ENCODE results near the gene KIFC3.
"Not testable (repeated sequence)": the region's sequence is repeated elsewhere in the genome, so short reads cannot be mapped to it uniquely, and the experiment has no call there.

Gene KIFC3

DNA sequence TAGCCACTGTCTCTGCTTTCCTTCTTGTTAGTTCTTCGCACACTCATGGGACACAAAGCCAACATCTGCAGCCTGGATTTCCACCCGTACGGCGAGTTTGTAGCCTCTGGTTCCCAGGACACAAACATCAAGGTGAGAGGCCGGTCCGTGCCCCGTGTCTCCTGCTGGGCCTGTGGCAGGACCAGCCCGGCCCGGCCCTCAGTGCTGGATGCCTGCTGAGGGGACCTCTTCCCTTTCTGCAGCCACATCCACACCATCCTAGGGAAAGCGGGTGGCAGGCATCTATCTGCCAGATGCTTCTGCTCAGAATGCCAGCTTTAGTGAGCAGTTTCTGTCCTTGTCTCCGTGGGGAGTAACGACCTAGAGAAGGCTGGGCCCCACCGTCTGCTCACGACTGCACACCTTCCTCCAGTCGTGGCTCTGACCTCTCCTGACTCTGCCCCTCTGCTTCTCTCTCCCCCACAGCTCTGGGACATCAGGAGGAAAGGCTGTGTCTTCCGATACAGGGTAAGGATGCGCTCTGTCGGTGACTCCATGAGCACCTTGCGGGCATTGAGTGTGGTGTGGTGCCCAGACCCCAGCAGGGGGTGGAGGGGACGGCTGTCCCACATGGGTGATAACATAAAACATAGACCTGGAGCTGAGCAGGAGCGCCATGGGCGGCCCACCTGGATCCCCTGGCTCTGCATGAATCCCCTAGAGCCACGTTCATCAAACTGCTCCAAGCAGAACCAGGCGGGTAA is 51.3 kb downstream of the KIFC3 start:
- no peak for DNase-seq

DNA sequence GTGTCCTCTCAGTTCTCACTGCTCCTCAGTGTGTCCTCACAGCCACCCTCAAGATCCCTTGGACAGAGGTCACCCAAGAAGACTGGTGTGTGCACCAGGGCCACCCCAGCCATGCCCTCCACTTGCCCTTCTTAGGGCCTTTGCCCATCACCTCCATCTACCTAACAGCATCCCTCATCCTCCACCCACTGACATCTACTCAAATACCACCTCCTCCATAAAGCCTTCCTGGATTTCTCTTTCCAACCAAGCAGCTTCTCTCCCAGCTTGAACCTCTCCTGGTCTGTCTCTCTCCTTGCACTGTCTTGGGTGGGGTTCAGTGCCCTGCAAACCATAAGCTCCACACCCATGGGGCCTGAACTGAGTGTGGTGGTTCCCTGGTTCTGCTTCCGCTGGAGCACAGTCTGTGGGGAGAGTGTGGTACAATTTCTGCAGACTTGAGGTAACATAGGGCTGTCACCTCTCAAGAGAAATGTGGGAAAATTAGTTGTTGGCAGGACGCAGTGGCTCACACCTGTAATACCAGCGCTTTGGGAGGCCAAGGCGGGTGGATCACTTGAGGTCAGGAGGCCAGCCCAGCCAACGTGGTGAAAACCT is 52.3 kb downstream of the KIFC3 start:
- no peak for DNase-seq

DNA sequence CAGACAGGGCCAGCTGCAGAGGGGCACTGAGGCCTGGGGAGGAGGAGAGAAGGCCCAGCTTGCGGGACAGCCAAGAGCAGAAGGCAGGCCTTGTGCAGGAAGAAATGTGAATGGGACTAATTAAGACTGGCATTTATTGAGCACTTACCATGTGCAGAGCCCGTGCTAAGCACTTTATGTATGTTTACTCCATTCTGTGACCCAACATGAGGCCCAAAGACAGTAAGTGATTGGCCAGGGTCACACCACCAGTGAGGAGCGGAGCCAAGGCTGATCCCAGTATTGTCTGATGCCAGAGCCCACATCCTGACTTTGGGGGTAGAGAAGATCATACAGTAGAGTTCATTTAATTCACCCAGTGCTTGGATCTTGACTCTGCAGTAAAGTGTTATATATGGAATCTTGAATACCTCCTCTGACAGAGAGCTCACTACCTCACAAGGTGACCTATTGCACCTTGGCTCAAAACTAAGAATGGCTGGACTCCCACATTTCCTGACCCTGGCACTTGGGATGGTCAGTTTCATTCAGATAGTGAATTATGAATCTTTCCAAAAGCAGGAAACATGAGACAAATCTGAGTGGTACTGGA is 53.1 kb downstream of the KIFC3 start:
- DNase-seq, result no peak

DNA sequence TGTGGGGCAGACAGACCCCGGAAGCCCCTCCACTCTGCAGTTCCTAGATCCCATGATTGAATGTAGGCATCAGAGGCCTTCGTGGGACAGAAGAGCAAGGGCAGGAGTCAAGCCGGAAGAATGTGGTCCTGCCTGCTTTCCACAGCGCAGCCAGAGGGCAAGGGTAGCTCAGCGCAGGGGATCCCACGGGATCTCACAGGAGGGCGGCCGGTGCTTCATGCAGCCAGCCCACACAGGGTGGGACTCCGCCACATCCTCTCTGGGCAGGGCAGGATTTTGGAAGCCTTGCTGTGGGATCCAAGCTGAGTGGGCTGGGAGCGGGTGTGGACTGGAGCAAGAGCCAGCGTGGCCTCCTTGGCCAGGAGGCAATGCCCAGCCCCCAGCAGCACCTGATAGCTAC is 53.7 kb downstream of the KIFC3 start:
- DNase-seq, result no peak

DNA sequence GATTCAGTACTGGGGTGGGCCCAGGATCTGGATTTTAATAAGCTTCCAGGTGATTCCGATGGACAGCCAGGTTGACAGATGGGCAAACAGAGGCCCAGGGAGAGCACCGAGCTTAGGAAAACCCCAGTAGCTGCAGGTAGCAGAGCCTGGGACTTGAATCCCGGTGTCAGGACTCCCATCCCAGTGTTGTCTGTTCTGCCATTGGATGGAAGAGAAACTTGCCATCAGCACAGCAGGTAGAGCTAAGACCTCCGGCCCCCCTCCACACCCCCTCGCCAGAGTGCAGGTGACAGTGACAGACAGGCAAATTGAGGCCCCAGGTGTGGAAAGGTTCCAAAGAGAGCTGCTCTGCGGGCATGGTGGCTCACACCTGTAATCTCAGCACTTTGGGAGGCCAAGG is 54.3 kb downstream of the KIFC3 start:
- no peak for DNase-seq

DNA sequence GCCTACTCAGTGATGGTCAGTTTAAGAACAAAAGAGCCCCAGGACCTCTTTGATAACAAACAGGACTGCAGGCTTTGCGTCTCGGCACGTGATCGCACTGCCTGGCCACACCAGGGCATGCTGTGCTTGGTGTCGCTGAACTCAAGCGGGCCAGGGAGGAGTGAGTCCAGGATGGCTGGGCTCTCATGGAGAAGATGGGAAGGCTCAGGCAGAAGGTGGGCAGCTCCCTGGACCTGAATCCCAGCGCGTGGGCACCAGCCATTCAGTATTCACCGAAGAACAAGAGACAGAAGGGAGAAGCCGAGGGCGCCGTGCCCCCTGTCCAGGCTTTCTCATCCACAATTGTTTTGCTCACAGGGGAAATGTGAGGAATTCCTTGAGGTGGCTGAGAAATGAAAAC is 54.8 kb downstream of the KIFC3 start:
- DNase-seq, result no peak

DNA sequence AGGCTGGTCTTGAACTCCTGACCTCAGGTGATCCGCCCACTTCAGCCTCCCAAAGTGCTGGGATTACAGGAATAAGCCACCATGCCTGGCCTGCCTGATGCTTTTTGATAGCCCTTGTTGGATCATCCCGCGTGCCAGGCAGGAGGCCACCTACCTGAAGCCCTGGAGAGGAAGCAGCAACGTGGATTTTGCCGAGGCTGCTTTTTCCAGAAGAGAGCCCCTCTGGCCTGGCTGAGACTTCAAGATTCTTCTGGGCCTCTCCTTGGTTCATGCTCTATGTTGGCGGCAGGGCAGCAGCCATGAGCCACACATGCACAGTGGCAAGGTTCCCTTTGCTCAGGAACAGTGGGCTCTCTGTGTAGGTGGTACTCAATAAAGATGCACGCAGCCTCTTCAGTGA is 55.2 kb downstream of the KIFC3 start:
- DNase-seq, result no peak

DNA sequence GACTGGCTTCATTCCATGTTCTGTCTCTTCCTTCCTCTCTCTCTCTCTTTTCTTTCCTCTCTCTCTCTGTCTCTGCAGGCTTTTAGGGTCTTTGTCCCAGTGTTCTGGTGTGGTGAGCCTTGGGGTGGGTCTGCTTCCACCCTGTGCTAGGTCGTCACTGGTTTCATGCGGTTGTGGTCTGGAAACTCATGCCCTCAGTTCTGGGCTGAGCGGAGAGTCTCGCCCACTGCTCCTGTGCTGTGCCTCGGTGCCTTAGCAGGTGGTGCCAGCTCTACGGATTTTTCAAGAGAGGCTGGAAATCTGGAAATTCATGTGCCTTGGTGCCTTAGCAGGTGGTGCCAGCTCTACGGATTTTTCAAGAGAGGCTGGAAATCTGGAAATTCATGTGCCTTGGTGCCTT is 56.0 kb downstream of the KIFC3 start:
- not testable (repeated sequence) for DNase-seq

DNA sequence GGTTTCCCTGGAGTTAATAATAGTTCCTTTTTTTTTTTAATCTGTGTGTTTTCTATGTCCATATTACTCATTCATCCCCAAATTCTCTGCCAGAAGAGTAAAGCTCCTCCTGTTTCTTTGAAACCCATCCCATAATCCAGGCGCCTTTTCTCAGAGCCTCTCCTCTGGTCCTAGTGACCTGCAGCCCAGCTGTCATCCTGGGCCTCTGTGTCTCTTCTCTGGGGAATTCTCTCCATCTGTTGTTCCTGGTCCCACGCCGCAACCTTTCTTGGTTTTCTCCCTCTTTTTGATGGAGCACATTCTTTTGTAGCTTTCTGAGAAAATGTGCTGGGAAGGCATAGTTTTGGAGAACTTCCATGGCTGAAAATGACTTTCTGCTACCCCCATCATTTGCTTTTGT is 56.5 kb downstream of the KIFC3 start:
- DNase-seq, result no peak

DNA sequence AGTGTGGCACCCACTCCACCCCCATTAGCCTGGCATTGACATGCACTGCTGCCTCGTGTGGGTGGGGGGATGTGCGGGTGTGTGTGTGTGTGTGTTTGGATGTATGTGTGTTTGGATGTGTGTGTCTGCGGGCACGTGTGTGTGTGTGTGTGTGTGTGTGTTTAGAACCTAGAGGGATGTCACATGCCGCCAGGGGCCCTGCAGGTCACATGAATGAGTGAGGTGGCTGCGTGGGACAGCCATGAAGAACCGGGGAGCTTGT is 57.7 kb downstream of the KIFC3 start:
- DNase-seq, result no peak

DNA sequence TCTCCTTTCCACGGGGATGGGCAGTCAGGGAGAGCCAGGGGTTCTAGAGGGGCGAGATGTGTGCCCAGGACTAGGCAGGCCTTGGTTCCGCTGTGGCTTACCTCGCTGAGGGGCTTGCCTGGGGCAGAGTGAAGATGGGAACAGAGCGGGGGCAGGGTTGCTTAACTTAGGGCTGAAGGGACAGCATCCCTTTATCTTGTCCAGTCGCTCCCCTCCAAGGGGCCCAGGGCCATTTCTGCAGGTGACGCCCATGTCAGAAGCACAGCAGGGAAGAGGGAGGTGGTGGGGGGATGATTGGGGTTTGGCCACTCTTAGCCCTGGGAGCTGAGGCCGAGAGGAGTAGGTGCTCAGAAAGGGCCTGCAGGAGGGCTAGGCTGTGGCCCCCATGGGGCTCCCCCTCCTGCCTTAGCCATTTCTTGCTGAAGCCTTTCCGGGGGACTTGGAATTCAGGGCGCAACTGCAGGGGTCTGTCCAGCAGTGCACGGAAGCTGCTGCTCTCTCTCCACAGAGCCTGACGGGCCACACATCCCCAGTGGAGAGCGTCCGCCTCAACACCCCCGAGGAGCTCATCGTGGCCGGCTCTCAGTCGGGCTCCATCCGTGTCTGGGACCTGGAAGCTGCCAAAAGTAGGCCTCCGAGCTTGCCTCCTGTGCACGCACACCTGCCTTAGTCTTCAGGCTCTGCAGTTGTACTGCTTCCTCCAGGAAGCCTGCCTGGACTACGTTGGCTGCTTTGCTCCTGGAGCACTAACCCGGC is 58.2 kb downstream of the KIFC3 start:
- DNase-seq, result no peak

DNA sequence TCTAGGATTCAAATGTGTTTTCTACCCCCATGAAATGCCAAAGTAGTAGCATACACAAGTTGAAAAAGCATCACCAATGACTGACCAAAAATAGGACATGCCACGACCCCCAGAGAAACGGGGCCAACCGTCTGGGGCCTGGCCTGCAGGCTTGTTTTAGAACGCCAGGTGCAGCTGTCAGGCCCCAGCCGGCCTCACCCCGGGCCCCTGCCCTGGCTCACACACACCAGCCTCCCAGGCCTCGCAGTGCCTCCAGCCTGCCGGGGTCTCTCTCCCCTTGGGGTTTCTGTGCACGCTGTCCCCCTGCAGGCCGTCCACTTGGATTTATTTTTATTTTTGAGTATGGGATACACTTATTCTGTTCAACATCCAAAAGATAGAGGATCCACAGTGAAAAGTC is 58.8 kb downstream of the KIFC3 start:
- DNase-seq, result no peak

DNA sequence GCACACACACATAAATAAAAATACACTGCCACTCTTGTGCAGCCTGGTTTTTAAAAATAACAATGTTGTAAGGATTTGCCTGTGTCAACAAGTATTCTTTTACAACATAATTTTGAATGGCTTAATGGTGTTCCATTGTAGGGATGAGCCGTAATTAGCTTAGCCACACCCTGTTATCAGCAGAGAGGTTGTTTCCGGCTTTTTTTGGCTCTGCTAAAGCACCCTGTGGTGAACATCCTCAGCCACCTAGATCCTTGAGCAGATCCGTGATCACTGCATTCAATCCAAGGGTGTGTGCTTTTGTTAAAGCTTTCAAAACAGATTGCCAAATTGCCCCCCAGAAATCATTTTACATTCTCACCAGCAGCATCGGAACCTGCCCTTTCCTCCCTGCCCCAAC is 59.7 kb downstream of the KIFC3 start:
- no peak for DNase-seq

DNA sequence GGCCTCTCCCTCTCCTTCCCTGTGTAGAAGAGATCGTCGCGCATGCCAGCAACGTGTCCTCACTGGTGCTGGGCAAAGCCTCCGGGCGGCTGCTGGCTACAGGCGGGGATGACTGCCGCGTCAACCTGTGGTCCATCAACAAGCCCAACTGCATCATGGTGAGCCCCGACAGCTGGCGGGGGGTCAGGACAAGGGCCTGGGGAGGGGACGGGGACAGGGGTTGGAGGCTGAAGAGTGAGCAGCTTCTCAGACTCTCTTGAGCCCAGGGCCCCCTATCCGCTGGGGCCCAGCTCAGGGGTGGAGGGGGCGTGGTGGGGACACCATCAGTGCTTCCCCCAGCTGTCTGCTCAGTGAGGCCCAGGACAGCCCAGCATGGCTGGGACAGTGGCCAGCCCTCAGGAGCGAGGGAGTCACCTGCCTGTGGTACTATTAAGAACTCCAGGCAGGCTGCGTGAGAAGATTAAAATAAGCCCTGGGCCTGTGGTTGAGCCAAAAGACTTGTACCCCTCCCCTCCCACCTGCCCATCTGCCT is 60.6 kb downstream of the KIFC3 start:
- DNase-seq, result no peak

DNA sequence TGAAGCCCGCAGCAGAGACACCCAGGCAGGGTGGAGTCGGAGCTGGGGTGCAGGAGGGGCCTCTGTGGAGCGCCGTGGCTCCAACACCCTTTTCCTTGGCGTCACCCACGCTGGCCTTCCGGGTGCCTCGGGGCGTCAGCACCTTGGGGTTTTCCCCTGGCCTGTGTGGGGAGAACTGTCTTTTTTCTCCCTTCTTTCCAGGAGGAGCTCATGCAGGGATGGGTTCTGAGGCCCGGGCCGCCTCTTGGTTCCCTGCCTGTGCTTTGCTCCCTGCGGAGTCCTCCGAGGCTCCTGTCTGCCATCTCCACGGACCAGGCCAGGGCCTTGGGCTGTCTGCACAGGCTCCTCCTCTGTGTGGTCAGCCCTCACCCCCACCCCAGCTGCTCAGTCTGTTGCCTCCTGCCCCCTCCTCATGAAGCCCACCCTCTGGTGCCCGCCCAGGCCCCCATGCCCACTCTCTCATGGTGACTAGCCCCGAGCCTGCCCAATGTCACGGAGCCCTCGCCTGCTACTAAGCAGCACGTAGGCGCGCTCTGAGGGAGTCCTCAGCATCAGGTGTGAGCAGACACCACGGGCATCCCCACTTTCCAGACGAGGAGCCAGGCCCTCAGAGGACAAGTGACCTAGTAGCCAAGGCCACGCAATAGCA is 61.7 kb downstream of the KIFC3 start:
- DNase-seq, result no peak

DNA sequence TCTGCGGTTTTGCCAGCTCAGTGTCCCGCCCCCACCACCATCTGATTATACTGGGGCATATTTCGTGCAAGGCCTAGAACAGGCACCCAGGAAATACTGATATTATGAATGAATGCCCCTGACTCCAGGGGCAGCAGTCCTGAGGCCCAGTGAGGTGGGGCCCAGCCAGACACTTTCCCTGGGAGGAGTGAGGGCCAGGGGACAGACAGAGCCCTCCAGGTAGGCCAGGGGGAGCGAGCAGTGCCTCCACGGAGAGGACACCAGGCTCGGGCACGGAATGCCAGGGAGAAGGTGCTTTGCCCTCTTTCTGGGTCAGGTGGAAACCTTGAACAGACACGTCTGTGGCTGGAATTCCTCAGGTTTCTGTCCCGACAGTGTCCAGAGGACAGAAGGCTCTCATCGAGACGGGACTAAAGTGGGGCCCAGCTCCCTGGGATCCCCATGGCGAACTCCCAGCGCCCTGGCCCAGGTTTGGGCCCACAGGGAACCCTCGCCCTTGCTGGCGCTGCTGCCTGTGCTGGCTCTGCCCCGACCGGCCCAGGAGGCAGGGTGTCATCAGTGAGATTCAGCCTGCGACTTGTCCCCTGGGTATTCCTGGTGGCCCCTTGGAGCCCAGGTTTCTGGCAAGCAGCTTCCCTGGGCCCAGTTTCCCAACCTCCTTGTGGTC is 62.4 kb downstream of the KIFC3 start:
- no peak for DNase-seq

DNA sequence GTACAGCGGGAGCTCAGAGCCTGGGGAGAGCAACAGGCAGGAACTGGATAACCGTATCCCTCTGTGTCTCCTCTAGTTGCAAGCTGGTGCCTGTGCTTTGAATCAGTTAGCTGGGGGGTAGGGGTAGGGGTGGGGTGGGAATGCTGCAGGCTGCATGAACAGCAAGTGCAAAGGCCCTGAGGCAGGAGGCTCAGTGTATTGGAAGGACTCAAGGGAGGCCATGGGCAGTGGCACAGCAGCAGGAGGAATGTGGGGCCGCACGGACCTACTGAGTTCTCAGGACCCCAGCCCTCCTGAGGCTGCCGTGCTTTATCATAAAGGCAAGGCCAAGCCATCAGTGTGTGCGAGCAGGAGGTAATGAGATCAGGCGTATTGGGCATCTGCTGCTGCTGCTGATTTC is 63.4 kb downstream of the KIFC3 start:
- DNase-seq, result no peak

DNA sequence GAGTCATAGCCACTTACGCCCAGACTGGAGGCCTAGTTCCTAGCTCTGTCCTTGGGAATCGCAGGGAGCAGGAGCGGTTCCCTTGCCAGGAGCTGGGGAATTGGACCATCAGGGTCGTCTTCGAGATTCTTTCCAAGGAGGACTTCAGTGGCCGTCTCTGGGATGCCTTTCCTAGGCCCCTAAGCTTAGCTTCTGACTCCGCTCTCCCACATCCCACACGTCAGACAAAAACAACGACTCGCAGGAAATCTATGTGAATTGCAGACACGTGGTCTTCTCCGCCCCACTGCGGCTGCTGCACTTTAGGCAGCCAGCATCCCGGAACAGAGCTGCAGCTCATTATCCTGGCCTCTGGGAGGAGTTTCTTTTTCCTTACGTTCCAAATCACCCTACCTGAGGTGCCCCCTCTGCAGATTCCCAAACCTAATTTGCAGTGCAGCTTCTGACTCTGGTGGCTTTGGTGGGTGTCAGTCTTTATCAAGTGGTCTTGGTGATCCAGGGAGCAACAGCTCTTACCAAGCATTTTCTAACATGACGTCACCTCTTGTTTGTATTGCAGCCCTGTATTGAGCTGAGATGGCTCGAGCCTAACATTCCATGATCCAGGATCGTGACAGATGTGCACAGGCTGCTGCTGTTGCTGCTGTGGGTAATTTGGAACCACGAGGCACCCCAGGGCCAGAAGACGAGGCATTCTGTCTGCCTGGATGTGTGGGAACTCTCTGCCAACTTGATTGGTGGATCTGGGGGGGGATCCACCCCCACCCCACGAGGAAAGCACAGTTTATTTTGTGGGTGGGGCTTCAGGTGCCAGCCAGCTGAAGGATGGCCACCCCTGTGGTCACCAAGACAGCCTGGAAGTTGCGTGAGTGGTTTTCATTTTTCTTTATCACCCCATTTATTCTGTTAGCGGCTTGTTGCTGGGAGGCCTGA is 65.6 kb downstream of the KIFC3 start:
- peak; percentile 69 for DNase-seq

DNA sequence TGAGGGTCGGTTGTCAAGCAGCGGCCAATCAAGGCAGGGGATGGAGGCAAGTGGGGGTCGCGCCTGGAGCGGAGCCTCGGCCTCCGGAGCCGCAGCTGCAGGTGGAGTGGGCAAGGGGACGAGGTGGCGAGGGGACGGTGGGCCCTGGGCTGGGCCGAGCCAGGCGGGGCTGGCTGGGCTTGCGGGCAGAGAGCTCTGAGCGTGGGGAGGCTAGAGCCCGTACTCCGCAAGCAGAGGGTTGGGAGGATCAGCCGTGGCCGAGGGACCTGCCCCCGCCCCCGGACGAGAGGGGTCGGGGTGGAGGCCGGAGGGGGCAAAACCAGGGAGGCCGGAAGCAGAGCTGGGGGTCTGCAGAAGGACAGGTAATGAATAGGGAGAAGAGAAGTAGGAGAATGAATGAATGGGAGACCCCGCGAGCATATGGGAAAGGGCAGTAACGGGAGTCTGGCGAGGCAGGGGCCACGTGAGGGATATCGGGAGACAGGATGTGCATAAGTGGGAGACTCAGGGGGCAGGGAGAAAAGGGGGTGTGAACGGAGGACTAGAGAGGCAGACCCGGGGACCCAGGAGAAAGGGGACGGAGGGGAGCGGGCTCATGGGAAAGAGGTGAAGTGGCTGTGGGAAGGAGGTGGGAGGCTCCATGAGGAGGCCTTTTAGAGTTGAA is 66.4 kb downstream of the KIFC3 start, which contains the start of gene KATNB1:
Gene KATNB1, plus strand, starts transcription at position 16 of the 664 bp plus-strand sequence. CDS start 1,474 bp downstream, outside the sequence.
- no peak for DNase-seq

DNA sequence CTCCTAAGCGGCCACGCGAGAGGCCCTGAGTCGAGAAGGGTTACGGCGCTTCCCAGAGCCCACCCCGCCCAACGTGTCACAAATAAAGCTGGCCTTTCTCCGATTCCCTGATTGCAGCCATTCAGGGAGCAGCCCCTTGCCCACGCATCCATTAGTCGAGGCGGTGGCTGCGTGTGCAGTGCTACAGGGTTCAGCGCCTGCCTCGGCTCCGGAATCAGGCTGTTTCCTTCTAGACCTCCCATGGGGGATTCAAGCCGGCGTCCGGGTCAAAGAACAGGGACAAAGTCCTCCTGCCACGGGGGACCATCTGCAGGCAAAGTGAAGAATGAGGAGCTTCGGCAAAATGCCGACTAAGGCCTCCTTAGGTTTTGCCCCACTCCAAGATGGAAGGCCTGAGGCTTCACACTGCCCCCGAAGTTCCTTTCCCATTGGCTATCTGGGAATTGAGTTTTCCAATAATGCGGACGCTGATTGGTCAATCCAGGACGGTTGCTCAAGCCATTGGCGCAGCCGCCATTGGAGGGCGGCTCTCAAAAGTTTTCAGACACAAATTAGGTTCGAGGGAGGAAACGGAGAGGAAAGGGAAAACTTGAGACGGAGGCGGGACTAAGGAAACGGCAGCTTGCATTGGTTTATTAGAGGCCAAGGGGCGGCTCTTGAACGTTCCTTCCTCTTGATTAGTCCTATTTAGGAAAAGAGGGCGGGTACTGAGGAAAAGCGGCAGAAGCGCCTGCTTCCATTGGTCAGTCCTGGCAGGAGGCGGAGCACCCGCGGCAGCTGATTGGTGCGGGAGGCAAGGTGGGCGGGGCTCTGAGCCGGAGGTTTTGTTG is 67.2 kb downstream of the KIFC3 start:
- peak; percentile 100 for DNase-seq
